ENCODE data around the gene KCNAB1.

Gene KCNAB1

DNA sequence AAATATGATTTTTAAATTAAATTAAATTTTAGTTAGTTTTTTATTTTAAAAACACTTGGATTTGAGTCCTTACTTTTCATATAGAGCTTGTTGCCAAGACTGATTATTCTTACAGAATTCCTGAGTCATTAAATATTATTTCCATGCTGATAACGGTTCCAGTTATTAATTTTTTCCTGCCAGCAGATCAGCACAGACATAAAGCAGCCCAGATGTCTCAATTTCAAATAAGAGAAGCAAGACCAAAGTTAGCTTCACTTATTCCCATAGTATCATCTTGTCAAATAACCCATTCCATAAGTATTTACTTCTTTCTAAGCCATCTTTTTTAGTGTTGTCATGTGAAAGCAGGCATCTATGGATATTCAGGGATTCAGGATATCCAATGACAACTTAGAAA lies 359.2 kb downstream of the KCNAB1 start:
- TF ChIP-seq, protein P1, sequence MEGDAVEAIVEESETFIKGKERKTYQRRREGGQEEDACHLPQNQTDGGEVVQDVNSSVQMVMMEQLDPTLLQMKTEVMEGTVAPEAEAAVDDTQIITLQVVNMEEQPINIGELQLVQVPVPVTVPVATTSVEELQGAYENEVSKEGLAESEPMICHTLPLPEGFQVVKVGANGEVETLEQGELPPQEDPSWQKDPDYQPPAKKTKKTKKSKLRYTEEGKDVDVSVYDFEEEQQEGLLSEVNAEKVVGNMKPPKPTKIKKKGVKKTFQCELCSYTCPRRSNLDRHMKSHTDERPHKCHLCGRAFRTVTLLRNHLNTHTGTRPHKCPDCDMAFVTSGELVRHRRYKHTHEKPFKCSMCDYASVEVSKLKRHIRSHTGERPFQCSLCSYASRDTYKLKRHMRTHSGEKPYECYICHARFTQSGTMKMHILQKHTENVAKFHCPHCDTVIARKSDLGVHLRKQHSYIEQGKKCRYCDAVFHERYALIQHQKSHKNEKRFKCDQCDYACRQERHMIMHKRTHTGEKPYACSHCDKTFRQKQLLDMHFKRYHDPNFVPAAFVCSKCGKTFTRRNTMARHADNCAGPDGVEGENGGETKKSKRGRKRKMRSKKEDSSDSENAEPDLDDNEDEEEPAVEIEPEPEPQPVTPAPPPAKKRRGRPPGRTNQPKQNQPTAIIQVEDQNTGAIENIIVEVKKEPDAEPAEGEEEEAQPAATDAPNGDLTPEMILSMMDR (IDR thresholded peaks at IDR 0.05; ENCODE audit: control extremely low read depth, extremely low read depth, low read depth, missing control alignments) = no peak
- ChIA-PET POLR2A (no interaction called here), CTCF (interaction anchor here (0.9 to 2.5 kb wide), 6 partner anchors 12 to 98 kb away, joined by 3 to 9 read pairs (median 4); no protein-coding TSS in a partner anchor)
- no peak for DNase-seq (ENCODE audit: extremely low spot score)

DNA sequence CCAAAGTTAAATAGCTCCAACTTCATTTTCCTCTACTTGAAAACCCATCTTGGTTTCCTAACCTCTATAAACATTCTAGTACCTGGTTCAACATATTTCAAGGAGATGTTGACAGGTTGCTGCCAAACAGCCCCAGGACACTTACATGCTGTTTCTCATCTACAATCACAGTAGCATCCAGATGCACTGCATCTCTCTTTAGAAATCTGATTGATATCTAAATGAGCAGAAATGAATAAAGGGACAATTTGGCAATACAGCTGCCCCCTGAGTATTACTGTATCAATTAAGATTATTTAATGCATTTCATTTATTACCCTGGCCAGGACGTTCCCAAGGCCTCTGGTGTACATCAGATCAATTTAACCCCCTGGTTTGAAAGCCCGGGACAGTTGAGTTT lies 360.6 kb downstream of the KCNAB1 start:
- no peak for DNase-seq (ENCODE audit: extremely low spot score)
- TF ChIP-seq, protein P1 (IDR thresholded peaks at IDR 0.05; ENCODE audit: control extremely low read depth, extremely low read depth, low read depth, missing control alignments) = no peak
- POLR2A ChIA-PET = no interaction called here
- CTCF ChIA-PET = interaction anchor here (0.7 to 7.1 kb wide), 7 partner anchors 11 to 437 kb away, joined by 3 to 60 read pairs (median 4); no protein-coding TSS in a partner anchor

DNA sequence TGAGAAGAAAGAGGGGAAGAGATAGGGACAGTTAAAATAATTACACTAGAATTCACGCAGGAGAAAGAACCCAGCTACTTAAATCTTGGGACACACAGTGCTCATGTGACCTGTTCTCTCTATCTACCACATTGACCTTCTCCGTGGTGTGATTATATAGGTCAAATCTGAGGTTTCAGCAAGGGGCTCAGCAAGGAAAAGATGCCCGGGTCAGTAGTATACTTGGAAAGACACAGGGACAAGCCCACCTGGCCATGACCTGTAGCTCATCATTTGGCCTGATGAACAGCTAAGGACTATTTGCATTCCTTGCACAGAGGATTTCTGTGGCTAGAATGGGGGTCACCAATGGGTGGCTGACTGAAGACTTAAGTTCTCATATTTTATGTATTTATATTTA lies 362.6 kb downstream of the KCNAB1 start:
- CTCF ChIA-PET = interaction anchor here (0.9 to 7.1 kb wide), 5 partner anchors 9 to 334 kb away, joined by 4 to 60 read pairs (median 14); no protein-coding TSS in a partner anchor
- DNase-seq (ENCODE audit: extremely low spot score) = no peak
- TF ChIP-seq, protein P1 (IDR thresholded peaks at IDR 0.05; ENCODE audit: control extremely low read depth, extremely low read depth, low read depth, missing control alignments) = no peak
- POLR2A ChIA-PET = no interaction called here

DNA sequence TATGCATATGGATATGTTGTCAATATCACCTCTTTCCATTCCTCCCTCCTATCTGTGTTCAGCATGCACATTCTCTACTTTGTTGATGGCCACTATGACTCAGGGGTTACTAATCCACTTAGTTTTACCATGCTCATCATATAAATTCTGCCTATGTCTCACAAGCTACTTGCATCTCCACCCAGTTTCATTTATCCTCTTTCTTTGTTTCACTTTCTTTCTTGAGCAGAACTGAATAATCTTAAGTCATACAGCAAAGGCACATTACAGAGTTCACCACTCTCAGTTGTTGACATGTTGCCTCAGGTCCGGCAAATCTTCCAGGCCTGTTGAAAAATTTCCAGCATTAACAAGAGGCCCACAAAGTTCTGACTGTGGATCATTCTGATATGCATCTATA lies 363.0 kb downstream of the KCNAB1 start:
- DNase-seq (ENCODE audit: extremely low spot score) = peak; percentile 33
- ChIA-PET CTCF (interaction anchor here (0.9 to 7.1 kb wide), 6 partner anchors 9 to 334 kb away, joined by 3 to 60 read pairs (median 10); no protein-coding TSS in a partner anchor), POLR2A (no interaction called here)
- TF ChIP-seq, protein P1 (IDR thresholded peaks at IDR 0.05; ENCODE audit: control extremely low read depth, extremely low read depth, low read depth, missing control alignments) = no peak

DNA sequence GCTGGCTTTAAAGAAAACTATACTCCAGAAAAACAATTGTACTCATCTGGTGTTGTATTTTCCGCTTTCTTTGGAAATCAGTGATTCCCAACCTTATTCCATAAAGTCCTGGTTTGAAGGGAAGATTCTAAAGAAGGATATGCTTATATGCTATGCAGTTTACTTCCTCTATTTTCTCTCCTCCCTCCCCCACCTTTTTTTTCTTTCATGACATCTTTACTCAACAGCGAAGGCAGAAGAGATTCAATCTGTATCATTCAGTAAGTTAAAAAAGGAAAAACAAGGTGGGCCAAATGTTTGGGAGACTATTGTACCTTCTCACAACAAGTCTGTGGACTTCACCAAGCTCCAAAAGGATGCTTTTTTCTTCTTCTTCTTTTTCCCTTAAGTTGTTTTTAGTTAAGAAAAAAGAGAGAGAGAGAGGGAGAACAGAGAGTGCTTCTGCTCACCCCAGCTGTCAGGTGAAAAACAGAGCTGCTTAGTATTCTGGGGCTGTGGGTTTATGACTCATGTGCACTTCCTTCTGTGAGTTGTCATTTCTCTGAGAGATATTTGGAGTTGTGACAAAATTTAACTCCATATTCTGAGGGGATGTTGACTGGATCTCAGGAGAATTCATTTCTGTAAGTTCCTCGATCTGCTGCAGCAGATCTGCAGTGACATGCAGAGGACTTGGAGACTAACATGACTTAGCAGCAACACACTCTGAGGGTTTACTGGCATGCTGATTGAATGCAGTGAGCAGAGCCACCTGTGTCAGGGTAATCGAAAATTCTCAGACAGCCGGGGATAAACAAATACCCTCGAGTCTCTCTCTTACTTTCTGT lies 363.8 kb downstream of the KCNAB1 start:
- ChIA-PET POLR2A (no interaction called here), CTCF (interaction anchor here (1.0 to 7.1 kb wide), 6 partner anchors 8 to 335 kb away, joined by 3 to 60 read pairs (median 10); no protein-coding TSS in a partner anchor)
- peak; percentile 33 for DNase-seq (ENCODE audit: extremely low spot score)
- TF ChIP-seq, protein P1 (IDR thresholded peaks at IDR 0.05; ENCODE audit: control extremely low read depth, extremely low read depth, low read depth, missing control alignments) = no peak

DNA sequence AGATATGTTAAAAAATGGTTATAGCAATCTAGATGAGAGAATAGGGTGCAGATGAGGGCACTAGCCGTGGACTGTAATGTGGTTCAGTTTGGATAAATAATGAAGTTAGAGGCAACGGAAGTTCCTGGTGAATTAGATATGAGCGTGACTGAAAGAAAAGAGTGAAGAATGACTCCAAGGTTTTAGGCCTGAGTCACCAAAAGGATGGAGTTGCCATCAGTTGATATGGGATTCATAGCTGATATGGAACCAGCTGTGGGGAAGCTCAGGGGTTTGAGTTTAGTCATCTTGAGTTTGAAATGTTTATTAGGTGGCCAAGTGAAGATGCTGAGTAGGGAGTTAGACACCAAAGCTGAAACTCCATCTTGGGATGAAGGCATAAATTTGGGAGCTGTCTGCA lies 368.4 kb downstream of the KCNAB1 start:
- ChIA-PET POLR2A (no interaction called here), CTCF (interaction anchor here (1.1 to 6.6 kb wide), 4 partner anchors 9 to 649 kb away, joined by 4 to 56 read pairs (median 5); no protein-coding TSS in a partner anchor)
- TF ChIP-seq, protein P1 (IDR thresholded peaks at IDR 0.05; ENCODE audit: control extremely low read depth, extremely low read depth, low read depth, missing control alignments) = no peak
- no peak for DNase-seq (ENCODE audit: extremely low spot score)

Measured in GM10248 (cell line).